Measurements from ENCODE around the gene FOXA3. TPM values are rescaled to one million over a fixed set of nuclear protein-coding genes. Genes with fewer than 3 reads are reported as not detected.
"Not testable (repeated sequence)": the region's sequence is repeated elsewhere in the genome, so short reads cannot be mapped to it uniquely, and the experiment has no call there.

FOXA3 gene
- polyA plus RNA-seq, 1 donor from 2014 or later: not detected

DNA sequence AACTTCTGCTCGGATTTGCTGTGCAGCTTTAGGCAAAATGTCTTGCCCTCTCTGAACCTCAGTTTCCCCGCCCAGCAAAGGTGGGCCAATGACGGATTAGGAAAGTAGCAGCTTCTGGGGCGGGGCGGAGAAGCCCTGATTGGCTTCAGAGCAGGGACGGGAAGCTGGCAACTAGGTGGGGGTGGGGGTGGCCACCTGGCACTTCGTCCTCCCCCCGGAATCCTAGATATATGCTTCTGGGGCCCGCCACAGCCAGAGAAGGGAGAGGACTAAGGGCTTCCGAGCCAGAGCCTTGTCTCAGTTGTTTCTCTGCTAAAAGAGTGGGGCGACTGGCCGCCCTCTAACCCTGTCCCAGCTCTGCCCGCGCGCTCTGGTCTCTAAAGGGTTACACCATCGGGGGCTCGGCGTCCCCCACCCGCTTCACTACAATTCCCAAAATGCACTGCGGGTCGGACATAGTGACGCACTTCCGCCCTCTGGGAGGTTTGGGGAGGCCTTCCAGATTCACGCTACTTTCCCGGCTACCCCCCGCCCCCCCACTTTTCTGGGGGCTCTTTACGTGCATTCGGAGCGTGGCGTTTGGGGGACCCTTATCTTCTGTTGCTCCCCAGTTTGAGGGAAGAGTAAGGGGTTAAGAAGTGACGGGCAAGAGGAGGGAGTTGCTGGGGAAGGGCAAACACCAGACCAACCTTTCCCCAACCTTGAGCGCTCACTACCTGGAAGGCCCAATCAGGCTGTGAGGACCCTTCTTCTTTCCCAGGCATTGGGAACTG is 22.5 kb downstream of the FOXA3 start:
- no peaks in the 10 kb centered on the region for H3K9me3 Mint-ChIP-seq
- peak overlapping the region; percentile 97 to 100 (median 98) for H3K4me3 Mint-ChIP-seq
- peak overlapping the region; percentile 97 to 98 (median 98) for H3K27ac Mint-ChIP-seq
- H3K36me3 Mint-ChIP-seq: peaks cover 7% of the 10 kb centered on the region
- H3K27me3 Mint-ChIP-seq: peaks cover 3% of the 10 kb centered on the region
- H3K4me1 Mint-ChIP-seq: peaks cover 8 to 22% (median 13%) of the 10 kb centered on the region in 3 donors

DNA sequence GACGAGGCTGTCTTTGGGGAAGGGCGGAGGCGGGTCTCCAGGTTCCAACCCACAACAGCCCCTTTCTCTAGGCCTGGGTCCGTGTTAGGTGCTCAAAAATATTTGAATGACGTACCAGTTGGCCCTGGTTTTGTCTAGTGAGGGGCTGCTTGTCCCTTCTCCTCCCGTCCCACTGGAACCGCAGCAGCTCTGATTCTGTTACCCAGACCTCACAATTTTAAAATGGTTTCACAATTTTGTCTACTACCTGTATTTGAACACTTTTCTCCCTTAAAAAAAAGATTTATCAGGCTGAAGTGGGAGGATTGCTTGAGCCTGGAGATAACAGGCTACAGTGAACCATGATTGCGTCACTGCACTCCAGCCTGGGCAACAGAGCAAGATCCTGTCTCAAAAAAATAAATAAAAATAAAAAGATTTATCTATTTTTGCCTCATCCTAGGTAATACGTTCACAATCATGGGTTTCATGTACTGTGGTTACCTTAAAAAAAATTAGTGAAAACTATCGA is 23.1 kb downstream of the FOXA3 start:
- peak overlapping the region; percentile 97 to 98 (median 98) for H3K27ac Mint-ChIP-seq
- peak overlapping the region; percentile 97 to 100 (median 98) for H3K4me3 Mint-ChIP-seq
- H3K27me3 Mint-ChIP-seq: peaks cover 3% of the 10 kb centered on the region
- peaks cover 7% of the 10 kb centered on the region for H3K36me3 Mint-ChIP-seq
- peaks cover 8 to 22% (median 13%) of the 10 kb centered on the region in 3 donors for H3K4me1 Mint-ChIP-seq
- H3K9me3 Mint-ChIP-seq: no peaks in the 10 kb centered on the region

DNA sequence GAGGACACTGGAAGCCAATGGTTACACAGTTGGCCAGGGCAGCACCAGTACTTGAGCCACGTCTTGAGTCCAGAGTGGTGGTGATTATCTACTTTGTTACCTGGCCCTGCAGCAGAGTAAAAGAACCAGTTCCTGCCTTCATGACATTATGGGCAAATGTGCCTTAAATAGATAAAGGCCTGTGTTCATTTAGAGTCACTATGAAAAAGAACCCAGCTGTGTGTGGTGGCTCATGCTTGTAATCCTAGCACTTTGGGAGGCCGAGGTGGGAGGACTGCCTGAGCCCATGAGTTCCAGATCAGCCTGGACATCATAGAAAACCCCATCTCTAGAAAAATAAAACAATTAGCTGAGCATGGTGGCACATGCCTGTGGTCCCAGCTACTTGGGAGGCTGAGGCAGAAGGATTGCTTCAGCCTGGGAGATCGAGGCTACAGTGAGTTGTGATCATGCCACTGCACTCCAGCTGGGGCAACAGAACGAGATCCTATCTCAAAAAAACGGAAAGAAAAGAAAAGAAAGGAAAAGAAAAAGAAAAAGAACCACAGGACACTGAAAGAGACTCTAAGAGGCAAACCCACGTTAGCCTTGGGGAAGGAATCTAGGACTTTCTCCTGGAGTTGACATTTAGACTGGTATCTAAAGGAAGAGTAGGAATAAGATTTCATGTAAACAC is 25.2 kb downstream of the FOXA3 start:
- no peaks in the 10 kb centered on the region for H3K27me3 Mint-ChIP-seq

DNA sequence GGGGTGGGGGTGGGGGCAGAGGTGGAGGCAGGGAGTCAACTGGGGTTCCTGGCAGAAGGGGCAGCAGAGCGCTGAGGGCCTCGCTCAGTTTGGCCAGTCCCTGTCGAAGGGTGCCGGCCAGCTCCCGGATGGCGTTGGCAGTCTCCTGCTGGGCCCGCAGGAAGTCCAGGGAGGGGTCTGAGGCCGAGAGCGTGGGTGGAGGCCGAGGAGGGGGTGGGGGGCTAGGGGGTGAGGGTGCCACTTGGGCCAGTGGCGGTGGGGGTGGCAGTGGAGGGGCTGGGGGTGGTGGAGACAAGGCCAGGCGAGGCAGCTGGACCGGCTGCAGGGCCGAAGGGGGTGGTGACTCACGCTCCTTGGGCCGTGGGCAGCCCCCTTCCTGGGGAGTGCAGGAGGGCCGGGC is 26.8 kb downstream of the FOXA3 start:
- Mint-ChIP-seq H3K4me3 (no peak overlapping the region), H3K27ac (no peak overlapping the region)

More for the DNA sequence above, 25.2 kb downstream of the FOXA3 start:
- no peaks in the 10 kb centered on the region for H3K9me3 Mint-ChIP-seq
- H3K4me3 Mint-ChIP-seq: peak overlapping the region in 1 of 4 donors; percentile 48
- peak overlapping the region in 2 of 3 donors; percentile 17 to 78 for H3K27ac Mint-ChIP-seq
- peaks cover 4 to 22% (median 14%) of the 10 kb centered on the region in 3 donors for H3K4me1 Mint-ChIP-seq
- H3K36me3 Mint-ChIP-seq: peaks cover 2% of the 10 kb centered on the region

DNA sequence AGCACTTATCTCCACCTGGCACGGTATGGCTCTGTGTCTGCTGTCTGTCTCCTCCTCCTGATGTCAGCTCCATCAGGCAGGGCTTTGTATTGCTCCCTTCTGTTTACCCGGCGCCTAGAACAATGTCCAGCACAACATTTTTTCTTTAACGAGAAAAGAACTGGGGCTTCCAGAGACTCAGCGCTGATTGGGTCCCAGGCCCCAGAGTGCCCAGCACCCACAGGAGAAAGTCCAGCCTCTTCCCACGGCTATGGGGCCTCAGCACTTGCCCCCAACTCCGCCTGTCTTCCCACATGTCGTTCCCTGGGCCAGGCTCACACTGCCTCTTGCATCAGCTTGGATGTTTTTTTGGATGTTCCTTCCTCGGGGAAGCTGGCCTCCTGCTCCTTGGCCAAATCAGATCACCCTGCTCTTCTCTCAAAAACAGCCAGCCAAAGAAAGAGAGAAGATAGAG is 31.4 kb downstream of the FOXA3 start:
- Mint-ChIP-seq H3K4me1 (peaks cover 11 to 16% (median 11%) of the 10 kb centered on the region in 3 donors), H3K27ac (peak overlapping the region in 1 of 3 donors; percentile 35), H3K36me3 (peaks cover 2% of the 10 kb centered on the region), H3K9me3 (no peaks in the 10 kb centered on the region), H3K4me3 (peak overlapping the region in 1 of 4 donors; percentile 69), H3K27me3 (no peaks in the 10 kb centered on the region)

More for the DNA sequence above, 26.8 kb downstream of the FOXA3 start:
- Mint-ChIP-seq H3K36me3 (peaks cover 4% of the 10 kb centered on the region), H3K9me3 (no peaks in the 10 kb centered on the region), H3K4me1 (peaks cover 8 to 26% (median 17%) of the 10 kb centered on the region in 3 donors), H3K27me3 (no peaks in the 10 kb centered on the region)

DNA sequence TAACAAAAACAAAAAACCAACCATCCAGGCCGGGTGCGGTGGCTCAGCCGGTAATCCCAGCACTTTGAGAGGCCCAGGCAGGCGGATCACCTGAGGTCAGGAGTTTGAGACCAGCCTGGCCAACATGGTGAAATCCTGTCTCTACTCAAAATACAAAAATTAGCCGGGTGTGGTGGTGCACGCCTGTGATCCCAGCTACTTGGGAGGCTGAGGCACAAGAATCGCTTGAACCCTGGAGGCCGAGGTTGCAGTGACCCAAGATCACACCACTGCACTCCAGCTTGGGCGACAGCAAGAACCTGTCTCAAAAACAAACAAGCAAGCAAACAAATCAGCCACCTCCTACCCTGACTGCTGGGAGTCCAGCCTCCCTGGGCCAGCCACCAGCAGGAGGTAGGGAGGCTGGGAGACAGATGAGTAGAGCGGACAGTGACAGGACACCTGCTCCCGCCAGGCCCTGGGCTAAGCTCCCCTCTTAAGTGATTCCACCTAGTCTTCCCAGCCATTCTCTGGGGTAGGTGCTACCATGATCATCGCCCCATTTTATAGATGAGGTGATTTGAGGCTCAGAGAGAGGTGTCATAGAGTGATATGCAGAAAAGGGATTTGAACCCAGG is 32.0 kb downstream of the FOXA3 start:
- H3K27me3 Mint-ChIP-seq, H3K9me3 Mint-ChIP-seq, H3K36me3 Mint-ChIP-seq, H3K4me3 Mint-ChIP-seq: not testable (repeated sequence)
- Mint-ChIP-seq H3K4me1 (peaks cover 11 to 21% (median 16%) of the 10 kb centered on the region in 3 donors), H3K27ac (peak overlapping the region in 1 of 3 donors; percentile 35)

DNA sequence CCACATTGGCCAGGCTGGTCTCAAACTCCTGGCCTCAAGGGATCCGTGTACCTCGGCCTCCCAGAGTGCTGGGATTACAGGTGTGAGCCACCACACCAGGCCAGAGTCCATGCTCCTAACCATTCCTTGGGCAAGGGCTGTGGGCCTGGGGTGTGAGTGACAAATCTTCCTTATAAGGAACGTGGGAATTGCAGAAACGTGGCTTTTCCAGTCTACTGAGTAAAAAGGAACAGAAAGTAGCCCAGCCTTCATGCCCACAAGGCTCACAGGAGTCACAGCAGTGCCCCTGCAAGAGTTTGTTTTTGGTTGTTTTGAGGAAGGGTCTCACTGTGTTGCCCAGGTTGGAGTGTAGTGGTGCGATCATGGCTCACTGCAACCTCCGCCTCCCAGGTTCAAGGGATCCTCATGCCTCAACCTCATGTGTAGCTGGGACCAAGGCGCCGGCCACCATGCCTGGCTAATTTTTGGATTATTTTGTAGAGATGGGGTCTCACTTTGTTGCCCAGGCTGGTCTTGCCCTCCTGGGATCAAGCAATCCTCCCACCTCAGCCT is 33.2 kb downstream of the FOXA3 start:
- Mint-ChIP-seq H3K4me3 (peak overlapping the region in 1 of 4 donors; percentile 12), H3K9me3 (no peaks in the 10 kb centered on the region), H3K36me3 (peaks cover 2% of the 10 kb centered on the region)

DNA sequence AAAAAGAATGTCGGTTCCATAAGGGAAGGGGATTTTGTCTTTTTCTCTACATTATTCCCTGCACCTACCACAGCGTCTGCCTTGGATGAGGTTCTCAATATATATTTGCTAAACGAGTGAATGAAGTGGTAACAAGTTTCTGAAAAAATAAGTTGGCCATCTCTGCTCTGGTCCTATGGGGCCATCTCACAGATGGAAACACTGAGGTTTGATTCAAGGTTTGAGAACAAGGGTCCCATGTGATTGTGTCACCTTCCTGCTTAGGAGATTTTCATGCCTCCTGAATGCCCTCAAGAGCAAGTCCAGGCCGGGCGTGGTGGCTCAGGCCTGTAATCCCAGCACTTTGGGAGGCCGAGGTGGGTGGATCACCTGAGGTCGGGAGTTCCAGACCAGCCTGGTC is 35.1 kb downstream of the FOXA3 start:
- H3K4me3 Mint-ChIP-seq: peak overlapping the region in 1 of 4 donors; percentile 44
- H3K36me3 Mint-ChIP-seq: peaks cover 2% of the 10 kb centered on the region
- H3K27ac Mint-ChIP-seq: no peak overlapping the region
- no peaks in the 10 kb centered on the region for H3K27me3 Mint-ChIP-seq
- H3K4me1 Mint-ChIP-seq: peaks cover 10 to 15% (median 14%) of the 10 kb centered on the region in 3 donors
- no peaks in the 10 kb centered on the region for H3K9me3 Mint-ChIP-seq

More for the DNA sequence above, 33.2 kb downstream of the FOXA3 start:
- H3K27ac Mint-ChIP-seq: no peak overlapping the region
- peaks cover 11 to 23% (median 16%) of the 10 kb centered on the region in 3 donors for H3K4me1 Mint-ChIP-seq
- no peaks in the 10 kb centered on the region for H3K27me3 Mint-ChIP-seq

DNA sequence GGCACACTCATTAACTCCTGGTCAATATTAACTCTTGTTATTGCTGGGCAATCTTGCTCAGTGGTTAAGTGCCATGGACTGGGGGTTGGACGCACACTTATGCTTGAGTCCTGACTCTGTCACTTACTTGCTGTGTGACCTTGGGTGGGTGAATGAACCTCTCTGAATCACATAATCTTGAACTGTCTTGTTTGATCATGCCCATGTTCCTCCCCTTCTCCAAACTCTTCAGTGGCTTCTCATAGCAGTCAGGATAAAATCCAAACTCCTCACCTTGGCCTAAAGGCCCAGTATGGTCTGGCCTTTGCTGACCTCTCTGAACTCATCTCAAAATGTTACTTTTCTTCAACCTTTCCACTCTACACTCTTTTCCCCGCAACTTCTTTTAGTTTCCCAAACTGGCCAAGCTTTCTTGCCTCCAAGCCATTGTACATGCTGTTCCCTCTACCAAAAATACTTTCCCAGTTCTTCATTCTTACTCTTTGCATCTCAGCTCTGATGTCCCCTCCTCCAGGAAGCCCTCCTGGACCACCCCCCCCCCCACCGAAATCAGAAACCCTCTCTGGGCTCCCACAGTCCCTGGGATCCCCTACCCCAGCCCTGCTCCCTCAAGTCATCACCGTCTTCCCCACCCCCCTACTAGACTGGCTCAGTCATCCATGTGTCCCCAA is 35.9 kb downstream of the FOXA3 start:
- no peaks in the 10 kb centered on the region for H3K27me3 Mint-ChIP-seq
- peaks cover under 1% of the 10 kb centered on the region for H3K36me3 Mint-ChIP-seq

DNA sequence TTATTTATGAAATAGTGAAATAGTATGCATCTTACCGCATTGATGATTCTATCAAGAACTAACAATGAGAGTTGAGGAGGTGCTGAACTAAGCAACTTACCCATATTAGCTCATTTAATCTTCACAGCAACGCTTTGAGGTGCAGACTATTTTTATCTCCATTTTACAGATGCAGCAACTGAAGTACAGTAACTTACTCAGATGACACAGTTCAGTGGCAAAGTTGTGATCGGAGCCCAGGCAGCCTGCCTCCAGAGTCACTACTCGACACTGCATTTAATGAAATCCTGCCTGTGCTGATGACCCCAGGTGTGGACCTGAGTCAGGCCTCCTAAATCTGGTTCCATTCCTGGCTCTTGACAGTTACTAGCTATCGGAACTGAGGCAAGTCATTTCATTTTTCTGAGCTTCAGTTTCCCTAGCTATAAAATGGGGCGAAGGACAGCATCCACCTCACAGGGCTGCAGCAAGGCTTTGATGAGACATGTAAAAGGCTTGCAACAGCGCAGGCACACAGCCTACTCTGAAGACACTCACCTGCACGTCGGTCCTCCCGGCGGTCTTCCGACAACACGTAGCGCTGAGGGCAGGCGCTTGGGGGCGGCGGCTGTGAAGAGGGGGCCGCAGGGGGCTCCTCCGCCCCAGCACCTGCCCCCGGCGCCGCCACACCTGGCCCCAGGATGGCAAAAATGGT is 36.8 kb downstream of the FOXA3 start:
- Mint-ChIP-seq H3K36me3 (no peaks in the 10 kb centered on the region), H3K4me3 (peak overlapping the region; percentile 58 to 77 (median 65)), H3K27ac (peak overlapping the region in 1 of 3 donors; percentile 37), H3K4me1 (peaks cover 4 to 12% (median 10%) of the 10 kb centered on the region in 3 donors), H3K27me3 (no peaks in the 10 kb centered on the region), H3K9me3 (no peaks in the 10 kb centered on the region)

More for the DNA sequence above, 35.9 kb downstream of the FOXA3 start:
- H3K27ac Mint-ChIP-seq: peak overlapping the region in 2 of 3 donors; percentile 37 to 47
- H3K9me3 Mint-ChIP-seq: no peaks in the 10 kb centered on the region
- H3K4me3 Mint-ChIP-seq: peak overlapping the region in 2 of 4 donors; percentile 62 to 77
- H3K4me1 Mint-ChIP-seq: peaks cover 9 to 13% (median 12%) of the 10 kb centered on the region in 3 donors

DNA sequence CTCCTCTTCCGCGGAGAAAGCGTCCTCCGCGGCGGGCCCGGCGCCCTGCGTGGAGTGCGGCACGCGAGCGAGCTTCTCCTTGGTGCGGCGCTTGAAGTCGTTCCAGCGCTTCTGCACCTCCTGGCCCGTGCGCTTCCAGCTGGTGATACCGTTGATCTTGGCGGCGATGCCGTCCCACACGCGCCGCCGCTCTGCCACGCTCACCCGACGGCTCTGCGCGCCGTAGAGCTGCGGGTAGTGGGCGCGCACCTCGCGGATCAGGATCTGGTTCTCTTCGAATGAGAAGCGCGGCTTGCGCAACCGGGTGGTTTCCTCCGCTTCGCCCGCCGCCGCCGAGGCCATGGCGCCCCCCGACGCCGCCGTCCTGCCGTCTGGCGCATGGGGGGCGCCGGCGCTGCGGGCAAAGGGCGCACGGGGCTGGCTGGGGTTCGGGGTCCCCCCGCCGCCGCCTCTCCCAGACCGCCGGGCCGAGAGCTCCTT is 37.3 kb downstream of the FOXA3 start:
- H3K4me1 Mint-ChIP-seq: peaks cover 4 to 12% (median 10%) of the 10 kb centered on the region in 3 donors
- H3K9me3 Mint-ChIP-seq: no peaks in the 10 kb centered on the region
- H3K36me3 Mint-ChIP-seq: no peaks in the 10 kb centered on the region
- H3K4me3 Mint-ChIP-seq: peak overlapping the region in 3 of 4 donors; percentile 32 to 99 (median 46)
- no peaks in the 10 kb centered on the region for H3K27me3 Mint-ChIP-seq
- H3K27ac Mint-ChIP-seq: peak overlapping the region in 1 of 3 donors; percentile 92

DNA sequence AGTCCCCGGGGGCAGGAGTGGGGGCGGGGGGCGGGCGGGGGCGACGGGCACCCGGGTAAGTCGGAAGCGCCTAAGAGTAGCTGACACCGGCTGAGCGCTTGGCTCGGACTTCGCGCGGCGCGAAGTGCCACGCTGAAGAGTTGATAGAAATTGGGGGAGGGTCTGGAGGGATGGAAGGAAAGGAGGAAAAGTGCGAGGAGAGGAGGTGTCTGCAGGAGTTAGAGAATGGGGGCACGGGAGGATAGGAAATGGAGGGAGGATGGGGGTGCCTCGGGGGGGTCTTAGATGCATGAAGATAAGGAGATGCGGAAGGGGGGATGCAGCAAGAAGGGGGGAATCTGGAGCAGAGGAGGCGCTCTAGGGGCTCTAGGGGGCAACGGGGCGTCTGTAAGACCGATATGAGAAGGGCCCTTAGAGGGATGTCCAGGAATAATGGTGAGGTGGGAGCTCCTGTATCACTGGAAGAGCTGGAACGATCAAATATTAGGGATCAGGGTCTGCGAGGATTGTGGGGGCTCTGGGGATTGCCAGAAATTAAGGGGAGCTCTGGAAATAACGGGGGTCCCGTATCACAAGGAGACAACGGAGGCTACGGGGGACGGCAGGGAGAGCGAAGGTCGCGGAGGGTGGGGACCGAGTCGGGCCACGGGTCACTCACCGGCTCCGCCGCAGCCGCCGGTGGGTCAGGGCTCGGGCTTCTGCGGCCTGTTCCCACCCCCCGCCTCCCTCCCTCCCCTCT is 38.0 kb downstream of the FOXA3 start, which contains the start of gene MYPOP:
MYPOP (minus strand) TSS at position 702 of the 739 bp plus-strand sequence. CDS start 840 bp downstream, outside the sequence.
- no peaks in the 10 kb centered on the region for H3K27me3 Mint-ChIP-seq
- peaks cover 4 to 12% (median 10%) of the 10 kb centered on the region in 3 donors for H3K4me1 Mint-ChIP-seq
- no peaks in the 10 kb centered on the region for H3K9me3 Mint-ChIP-seq
- H3K27ac Mint-ChIP-seq: peak within 1 kb of the TSS; percentile 92 to 100 (median 95)
- H3K4me3 Mint-ChIP-seq: peak within 1 kb of the TSS; percentile 89 to 99 (median 94)
- peaks cover 2% of the 10 kb centered on the region for H3K36me3 Mint-ChIP-seq
